Pancreas (tissue), 10 donors: ENCODE measurements around the gene TTC7B. TPM values are rescaled to one million over a fixed set of nuclear protein-coding genes. Genes with fewer than 3 reads are reported as not detected.
A peak's percentile ranks its signal among the peaks of the same experiment; 100 is the strongest.

Experiments
- ATAC-seq, 4 donors: fragments of 200-7000 bp; cut with Tn5 transposase; one replicate each; pipeline versions ENCODE4 v1.8.0 to v1.9.1; 2020; ENCODE audit warnings: mild to moderate bottlenecking in 4 of 4, moderate library complexity in 4 of 4
- DNase-seq, 6 donors: peaks; one replicate each; pipeline ENCODE4 v3.0.0-alpha.2; 2020
- FAIRE-seq: peaks from 2 replicates; lab custom pipeline; 2012; peaks lifted over from hg19 to GRCh38; lab: Jason Lieb, UNC
- H3K27ac ChIP-seq, 4 donors: fragments of 200-600 bp; sonication (generic); 1 replicate in 3 of 4; 2 replicates in 1 of 4; pipeline versions ENCODE4 v1.5.0 to v1.8.0; 2020
- H3K27me3 ChIP-seq, 4 donors: fragments of 200-600 bp; one replicate each; pipeline ENCODE4 v1.8.0; 2021
- H3K36me3 ChIP-seq, 3 donors: fragments of 200-600 bp; sonication (generic) in 1 of 3; one replicate each; pipeline versions ENCODE4 v1.5.0 to v1.8.0; 2020 to 2021
- H3K4me1 ChIP-seq, 3 donors: fragments of 200-600 bp; one replicate each; pipeline ENCODE4 v1.8.0; 2021
- H3K4me3 ChIP-seq, 4 donors: fragments of 200-600 bp; sonication (generic) in 2 of 4; one replicate each; pipeline versions ENCODE4 v1.5.0 to v1.8.0; 2020 to 2021
- H3K9me3 ChIP-seq, 4 donors: fragments of 200-600 bp; one replicate each; pipeline ENCODE4 v1.8.0; 2021
- CTCF ChIP-seq, 4 donors: fragments of 200-600 bp; sonication (generic) in 3 of 4; IDR thresholded peaks; one replicate each; pipeline versions ENCODE4 v1.5.0 to v1.8.0; 2021; ENCODE audit warnings: antibody characterized with exemption in 4 of 4
- WGBS, 2 donors: extraction: QIAGEN DNeasy Blood & Tissue Kit; methylation state at CpG; one replicate each; pipeline ENCODE4 v1.1.7; 2013; 5-methylcytosine and 5-hydroxymethylcytosine counted together
- intact Hi-C, 3 donors: fragments of 100-400 bp; cut with DNase I; formaldehyde crosslinking; loops; one replicate each; pipeline versions ENCODE4 v1.11.1 to v1.14.2; 2022
- polyA plus RNA-seq, 2 donors: library from polyadenylated mRNA; stranded (reverse); fragments of 200-250 nt; gene quantifications; one replicate each; pipeline ENCODE4 v1.2.3, GENCODE V29; 2013
- total RNA-seq, 6 donors: library from RNA; stranded (reverse); fragmentation: NEBNext Ultra II Directional in 4 of 6; extraction: Animal tissue kit (Norgen Biotek cat#: 25700) in 4 of 6; gene quantifications; one replicate each; pipeline versions ENCODE4 v1.2.1 to v1.2.4, GENCODE V29; 2021 to 2023
- donor health status: healthy with polysubstance abuse.
- donor health status: DM: no; HTN: no; CAD: no; lungs with moderate emphysema.
- donor health status: DM: no; HTN: no; CAD: no.
- donor health status: control.
- donor health status: control.
- donor health status: Bipolar disorder and iron deficiency.
- donor health status: DM: yes; HTN: yes; CAD: no.
- donor health status: DM: no; HTN: no; CAD: no.
- donor health status: DM: no; HTN: no; CAD: no.
- donor health status: DM: yes; HTN: yes; CAD: no.

The TTC7B gene
- total and polyA plus RNA-seq, 8 donors, result 8.9 to 39.6 (median 29.6) TPM

- ATAC-seq (peak in 2 of 4 donors; percentile 68 to 83), FAIRE-seq (no peak), DNase-seq (peak in 3 of 6 donors; percentile 43 to 56 (median 45))
- no peaks in the 10 kb centered on the region for H3K4me1 ChIP-seq
- H3K27ac ChIP-seq, result no peak overlapping the region
- no peaks in the 10 kb centered on the region for H3K9me3 ChIP-seq
- no peak overlapping the region for H3K4me3 ChIP-seq
- TF ChIP-seq CTCF (IDR thresholded peaks at IDR 0.05), result no peak
- WGBS, 2 donors, result 53 to 56% methylated on average over 12 of the region's 12 CpGs
- no peaks in the 10 kb centered on the region for H3K36me3 ChIP-seq
- H3K27me3 ChIP-seq, result no peaks in the 10 kb centered on the region
- intact Hi-C loops, result no loop called here
Measured at GRCh38 chr14:90495357-90496276, 320.6 kb downstream of the TTC7B start.

- no peaks in the 10 kb centered on the region for H3K4me1 ChIP-seq
- H3K4me3 ChIP-seq, result no peak overlapping the region
- TF ChIP-seq CTCF (IDR thresholded peaks at IDR 0.05), result no peak
- H3K27ac ChIP-seq, result no peak overlapping the region
- no peaks in the 10 kb centered on the region for H3K9me3 ChIP-seq
- intact Hi-C loops, result no loop called here
- ATAC-seq, result peak in 2 of 4 donors; percentile 5 to 18
- no peak for DNase-seq
- 70 to 71% methylated on average over 11 of the region's 11 CpGs for WGBS, 2 donors
- no peak for FAIRE-seq
- H3K27me3 ChIP-seq, result no peaks in the 10 kb centered on the region
- no peaks in the 10 kb centered on the region for H3K36me3 ChIP-seq
Measured at GRCh38 chr14:90491911-90492531, 324.2 kb downstream of the TTC7B start.

DNA sequence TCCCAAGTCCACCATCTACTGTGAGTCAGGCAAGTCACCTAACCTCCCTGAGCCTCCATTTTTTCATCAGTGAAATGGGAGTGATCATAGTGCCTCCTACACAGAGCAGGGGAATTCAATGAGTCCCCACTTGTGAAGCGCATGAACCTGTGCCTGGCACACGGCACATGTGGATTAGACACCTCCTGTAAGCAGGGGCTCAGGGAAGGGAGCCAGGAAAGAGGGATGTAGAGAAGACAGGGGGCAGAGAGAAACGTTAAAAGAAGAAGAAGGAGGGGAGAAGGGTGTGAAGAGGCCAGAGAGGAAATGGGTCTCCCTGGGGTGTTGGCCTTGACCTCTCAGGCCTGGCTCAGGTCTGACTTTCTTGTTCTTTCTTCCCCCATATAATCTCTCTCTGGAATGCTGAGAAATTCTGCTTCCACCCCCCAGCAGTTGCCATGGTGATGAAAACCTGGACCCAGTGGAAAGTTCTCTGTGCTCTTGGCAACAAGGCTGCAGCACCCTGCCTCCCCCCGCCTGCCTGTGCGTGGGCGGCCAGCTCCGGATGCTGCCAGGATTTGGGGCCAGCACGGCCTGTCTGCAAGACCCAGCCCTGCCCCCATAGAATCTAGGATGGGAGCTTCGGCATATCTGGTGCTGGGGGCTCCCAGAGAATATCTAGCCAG lies 324.9 kb downstream of the TTC7B start:
- Histone ChIP-seq H3K36me3 (no peaks in the 10 kb centered on the region), H3K4me1 (no peaks in the 10 kb centered on the region), H3K4me3 (no peak overlapping the region), H3K27me3 (no peaks in the 10 kb centered on the region), H3K27ac (no peak overlapping the region), H3K9me3 (no peaks in the 10 kb centered on the region)
- DNase-seq (peak in 3 of 6 donors; percentile 35 to 52 (median 47)), FAIRE-seq (no peak), ATAC-seq (peak in 3 of 4 donors; percentile 57 to 72 (median 68))
- 54 to 58% methylated on average over 9 of the region's 9 CpGs for WGBS, 2 donors
- intact Hi-C loops, result no loop called here
- no peak for TF ChIP-seq CTCF (IDR thresholded peaks at IDR 0.05)

DNA sequence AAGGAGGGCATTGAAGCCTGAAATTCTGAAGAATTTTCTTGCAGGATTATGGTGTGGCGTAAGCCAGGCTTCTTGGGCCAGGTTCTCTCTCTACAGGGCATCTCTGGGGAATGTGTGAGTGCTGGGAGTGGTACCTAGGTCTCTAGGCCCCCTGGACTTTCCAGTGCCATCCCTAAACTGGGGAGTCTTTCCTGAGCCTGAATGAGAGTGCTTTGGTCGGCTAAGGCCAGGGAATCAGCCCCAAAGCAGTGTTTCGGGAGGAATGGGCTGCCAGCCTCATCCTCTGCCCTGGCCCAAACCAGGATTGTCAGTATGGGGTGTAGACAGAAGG lies 325.5 kb downstream of the TTC7B start:
- WGBS, 2 donors, result 80 to 83% methylated on average over 2 to 3 of the region's 3 CpGs
- no peaks in the 10 kb centered on the region for H3K27me3 ChIP-seq
- ATAC-seq (no peak), DNase-seq (no peak), FAIRE-seq (no peak)
- no peak overlapping the region for H3K27ac ChIP-seq
- no peaks in the 10 kb centered on the region for H3K36me3 ChIP-seq
- no peaks in the 10 kb centered on the region for H3K4me1 ChIP-seq
- H3K9me3 ChIP-seq, result no peaks in the 10 kb centered on the region
- no peak for TF ChIP-seq CTCF (IDR thresholded peaks at IDR 0.05)
- H3K4me3 ChIP-seq, result no peak overlapping the region
- intact Hi-C loops, result no loop called here
